ENCODE data around the gene FERD3L. TPM values are rescaled to one million over a fixed set of nuclear protein-coding genes. Genes with fewer than 3 reads are reported as not detected.

The FERD3L gene
- total and polyA plus RNA-seq, 9 donors = not detected

DNA sequence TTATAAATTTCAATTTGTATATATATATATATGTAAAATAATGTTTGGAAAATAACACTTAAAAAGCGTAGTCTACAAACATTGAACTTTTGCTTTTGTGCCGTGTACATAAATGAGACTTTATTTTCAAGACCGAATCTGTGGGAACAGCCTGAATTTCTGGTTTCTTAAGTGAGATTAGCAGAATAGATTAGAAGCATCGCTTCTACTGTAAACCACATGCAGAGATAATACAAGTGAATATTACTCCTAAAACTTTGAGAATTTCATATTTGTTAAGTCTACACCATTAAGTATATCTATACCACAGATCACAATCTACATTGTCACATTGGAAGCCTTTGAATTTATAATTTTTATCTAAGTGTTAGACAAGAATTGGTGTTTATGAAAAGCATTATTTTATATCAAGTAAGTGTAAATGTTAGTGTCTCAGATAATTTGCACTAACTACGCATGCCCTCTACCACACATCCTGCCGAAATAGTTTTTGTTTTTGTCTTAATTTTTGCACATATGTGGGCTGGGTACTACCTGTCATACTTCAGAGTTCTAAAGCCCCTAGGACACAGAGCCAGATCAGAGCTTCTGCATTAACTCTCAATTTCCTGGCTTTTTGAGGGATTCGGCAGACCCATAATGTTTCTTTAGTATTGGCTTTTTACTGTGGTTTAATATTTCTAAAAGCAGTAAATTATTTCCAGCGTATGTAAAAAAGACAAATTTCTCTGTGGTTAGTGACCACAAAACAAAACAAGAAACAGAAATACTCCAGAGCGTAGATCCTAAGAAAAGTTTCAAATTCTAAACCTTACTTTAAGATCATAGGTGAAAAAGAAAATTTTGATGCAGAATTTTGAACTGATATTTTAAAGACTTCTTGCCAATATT is 47.8 kb downstream of the FERD3L start:
- TF ChIP-seq, protein P1, sequence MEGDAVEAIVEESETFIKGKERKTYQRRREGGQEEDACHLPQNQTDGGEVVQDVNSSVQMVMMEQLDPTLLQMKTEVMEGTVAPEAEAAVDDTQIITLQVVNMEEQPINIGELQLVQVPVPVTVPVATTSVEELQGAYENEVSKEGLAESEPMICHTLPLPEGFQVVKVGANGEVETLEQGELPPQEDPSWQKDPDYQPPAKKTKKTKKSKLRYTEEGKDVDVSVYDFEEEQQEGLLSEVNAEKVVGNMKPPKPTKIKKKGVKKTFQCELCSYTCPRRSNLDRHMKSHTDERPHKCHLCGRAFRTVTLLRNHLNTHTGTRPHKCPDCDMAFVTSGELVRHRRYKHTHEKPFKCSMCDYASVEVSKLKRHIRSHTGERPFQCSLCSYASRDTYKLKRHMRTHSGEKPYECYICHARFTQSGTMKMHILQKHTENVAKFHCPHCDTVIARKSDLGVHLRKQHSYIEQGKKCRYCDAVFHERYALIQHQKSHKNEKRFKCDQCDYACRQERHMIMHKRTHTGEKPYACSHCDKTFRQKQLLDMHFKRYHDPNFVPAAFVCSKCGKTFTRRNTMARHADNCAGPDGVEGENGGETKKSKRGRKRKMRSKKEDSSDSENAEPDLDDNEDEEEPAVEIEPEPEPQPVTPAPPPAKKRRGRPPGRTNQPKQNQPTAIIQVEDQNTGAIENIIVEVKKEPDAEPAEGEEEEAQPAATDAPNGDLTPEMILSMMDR (IDR thresholded peaks at IDR 0.05) = no peak
- TF ChIP-seq POLR2A (IDR thresholded peaks at IDR 0.05) (no peak), EP300 (IDR thresholded peaks at IDR 0.05) (no peak)
- H3K4me1 ChIP-seq (ENCODE audit: insufficient read depth) = no peaks in the 10 kb centered on the region
- H3K9me3 ChIP-seq = no peaks in the 10 kb centered on the region
- no peak for DNase-seq
- no peak overlapping the region for H3K27ac ChIP-seq
- no peaks in the 10 kb centered on the region for H3K36me3 ChIP-seq
- intact Hi-C loops (cut with DNase I) = no loop called here
- no peaks in the 10 kb centered on the region for H3K27me3 ChIP-seq
- no peak overlapping the region for H3K4me3 ChIP-seq
- 63 to 76% (median 64%) methylated on average over 9 of the region's 9 CpGs for WGBS, 3 donors

DNA sequence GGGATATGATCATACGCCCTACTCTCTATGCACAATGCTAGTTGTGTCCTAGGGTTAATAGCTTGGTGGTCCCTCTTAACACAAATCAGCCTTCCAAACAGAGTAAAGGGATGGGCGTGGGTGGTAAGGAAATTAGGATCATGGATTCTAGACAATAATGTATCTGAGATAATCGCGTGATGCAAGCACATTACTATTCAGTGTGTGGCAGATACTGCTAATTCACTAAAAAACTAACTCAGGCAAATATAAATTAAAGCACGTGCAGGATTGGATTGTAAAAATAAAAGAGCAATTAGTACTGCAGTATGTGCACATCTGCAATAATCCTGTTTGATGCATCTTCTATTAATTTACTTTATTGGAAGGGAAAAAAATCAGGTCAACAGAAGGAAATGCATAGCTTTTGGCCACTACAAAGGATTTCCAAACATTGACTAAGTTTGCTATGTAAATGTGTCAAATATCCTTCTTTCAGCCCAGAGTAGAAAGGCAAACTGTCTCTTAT is 49.8 kb downstream of the FERD3L start:
- WGBS, 3 donors = 81 to 86% (median 84%) methylated on average over 5 of the region's 5 CpGs
- Histone ChIP-seq H3K4me3 (no peak overlapping the region), H3K27ac (no peak overlapping the region), H3K4me1 (ENCODE audit: insufficient read depth) (no peaks in the 10 kb centered on the region), H3K36me3 (no peaks in the 10 kb centered on the region), H3K9me3 (no peaks in the 10 kb centered on the region), H3K27me3 (no peaks in the 10 kb centered on the region)
- TF ChIP-seq, protein P1 (IDR thresholded peaks at IDR 0.05) = no peak
- no peak for TF ChIP-seq EP300 (IDR thresholded peaks at IDR 0.05)
- no peak for TF ChIP-seq POLR2A (IDR thresholded peaks at IDR 0.05)
- no peak for DNase-seq
- intact Hi-C loops (cut with DNase I) = no loop called here

Other genes with a start within 250 kb of the FERD3L start
- gene TWIST1, start 27.8 kb downstream of the FERD3L start, total RNA-seq = 1 to 10 TPM; 2.7 to 8.6 (median 5.0) TPM
- gene TWIST1, start 27.8 kb downstream of the FERD3L start, polyA plus RNA-seq = 1 to 10 TPM; 4.3 to 6.9 TPM

All from ovary (tissue), 9 donors.